T-helper 9 cell (primary cell): ENCODE results near the gene MCU.
"Not testable (repeated sequence)": the region's sequence is repeated elsewhere in the genome, so short reads cannot be mapped to it uniquely, and the experiment has no call there.

Experiments used
- DNase-seq: peaks from one replicate; pipeline ENCODE4 v3.0.0-alpha.2; 2020

MCU gene

GRCh38 chr10:72687035-72687434 is 4.9 kb upstream of the MCU start:
- DNase-seq: no peak

- no peak for DNase-seq
Observed at GRCh38 chr10:72688208-72688651, 3.7 kb upstream of the MCU start.

GRCh38 chr10:72689660-72690059 is 2.3 kb upstream of the MCU start:
- DNase-seq: no peak

GRCh38 chr10:72690071-72690755 is 1.7 kb upstream of the MCU start:
- DNase-seq: no peak

GRCh38 chr10:72691470-72691862 is 477 bp upstream of the MCU start:
- no peak for DNase-seq

GRCh38 chr10:72692744-72692993 is 726 bp downstream of the MCU start:
- no peak for DNase-seq

- DNase-seq: no peak
Observed at GRCh38 chr10:72692994-72693781, 1.2 kb downstream of the MCU start.

- no peak for DNase-seq
Observed at GRCh38 chr10:72694476-72695369, 2.8 kb downstream of the MCU start.

GRCh38 chr10:72695496-72695895 is 3.6 kb downstream of the MCU start:
- DNase-seq: no peak

- no peak for DNase-seq
Observed at GRCh38 chr10:72697716-72698115, 5.8 kb downstream of the MCU start.

- not testable (repeated sequence) for DNase-seq
Observed at GRCh38 chr10:72702465-72702864, 10.5 kb downstream of the MCU start.

GRCh38 chr10:72702868-72703581 is 11.1 kb downstream of the MCU start:
- DNase-seq: no peak

GRCh38 chr10:72704117-72704516 is 12.2 kb downstream of the MCU start:
- DNase-seq: no peak

GRCh38 chr10:72709041-72709440 is 17.1 kb downstream of the MCU start:
- no peak for DNase-seq

GRCh38 chr10:72712136-72712535 is 20.2 kb downstream of the MCU start:
- DNase-seq: no peak

GRCh38 chr10:72719941-72720592 is 28.1 kb downstream of the MCU start:
- DNase-seq: no peak

GRCh38 chr10:72720814-72721660 is 29.1 kb downstream of the MCU start:
- no peak for DNase-seq

GRCh38 chr10:72727130-72727529 is 35.2 kb downstream of the MCU start:
- DNase-seq: no peak

GRCh38 chr10:72728462-72728861 is 36.5 kb downstream of the MCU start:
- DNase-seq: no peak

GRCh38 chr10:72729528-72729927 is 37.6 kb downstream of the MCU start:
- DNase-seq: no peak

GRCh38 chr10:72730479-72730878 is 38.5 kb downstream of the MCU start:
- no peak for DNase-seq
